A673 (cell line): ENCODE results near the gene NUDT8.
A peak's percentile ranks its signal among the peaks of the same experiment; 100 is the strongest.

Experiments
- EZH2 ChIP-seq: fragments of 200-600 bp; sonication (generic); IDR thresholded peaks from 2 replicates; pipeline ENCODE4 v1.6.1; 2017; ENCODE audit warnings: borderline replicate concordance, low read depth, mild to moderate bottlenecking, mixed read lengths, antibody characterized with exemption, low read length; ENCODE audit not compliant: poor library complexity, severe bottlenecking
- TF ChIP-seq, protein P1 (sequence below): fragments of 300-800, 200-600 bp; sonication (generic); conservative IDR thresholded peaks from 2 replicates; pipeline ENCODE4 v1.5.1; 2017; ENCODE audit warnings: low read depth, mild to moderate bottlenecking, antibody characterized with exemption, low read length, moderate library complexity, mixed read lengths

DNA sequence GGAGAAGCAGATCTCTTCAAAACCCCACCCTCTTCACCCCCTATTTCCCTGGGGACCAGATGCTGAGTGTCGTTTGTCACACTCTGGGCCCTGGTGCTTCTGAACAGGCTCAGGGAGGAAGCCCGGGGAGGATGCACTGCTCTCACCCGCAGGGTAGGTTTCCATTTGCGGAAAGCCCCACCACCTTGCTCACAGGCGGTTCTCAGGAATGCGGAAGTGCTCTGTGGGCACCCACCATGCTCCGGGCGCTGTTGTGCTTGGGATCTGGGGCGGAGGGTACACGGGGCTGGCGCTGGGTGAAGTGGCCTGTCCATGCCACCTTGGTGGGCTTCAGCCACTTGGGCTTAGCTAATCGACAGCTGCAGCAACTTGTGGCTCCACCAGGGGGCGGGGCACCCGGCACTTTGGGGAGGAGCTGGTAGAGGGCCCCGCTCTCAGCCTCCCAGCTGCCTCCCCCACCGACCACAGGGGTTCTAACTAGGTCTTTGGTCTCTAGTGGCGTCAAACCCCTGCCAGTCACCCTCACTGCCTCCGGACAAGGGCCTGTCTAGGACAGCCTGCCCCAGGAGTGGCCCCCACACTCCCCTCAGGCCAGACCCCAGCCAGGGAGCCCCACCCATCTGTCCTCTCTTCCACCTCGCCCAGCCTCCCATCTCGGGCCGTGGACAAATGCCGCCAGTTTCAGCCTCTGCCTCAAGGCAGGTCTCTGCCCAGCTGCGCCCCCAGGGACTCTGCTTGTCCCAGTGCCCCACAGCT lies 15.6 kb downstream of the NUDT8 start:
- TF ChIP-seq, protein P1, sequence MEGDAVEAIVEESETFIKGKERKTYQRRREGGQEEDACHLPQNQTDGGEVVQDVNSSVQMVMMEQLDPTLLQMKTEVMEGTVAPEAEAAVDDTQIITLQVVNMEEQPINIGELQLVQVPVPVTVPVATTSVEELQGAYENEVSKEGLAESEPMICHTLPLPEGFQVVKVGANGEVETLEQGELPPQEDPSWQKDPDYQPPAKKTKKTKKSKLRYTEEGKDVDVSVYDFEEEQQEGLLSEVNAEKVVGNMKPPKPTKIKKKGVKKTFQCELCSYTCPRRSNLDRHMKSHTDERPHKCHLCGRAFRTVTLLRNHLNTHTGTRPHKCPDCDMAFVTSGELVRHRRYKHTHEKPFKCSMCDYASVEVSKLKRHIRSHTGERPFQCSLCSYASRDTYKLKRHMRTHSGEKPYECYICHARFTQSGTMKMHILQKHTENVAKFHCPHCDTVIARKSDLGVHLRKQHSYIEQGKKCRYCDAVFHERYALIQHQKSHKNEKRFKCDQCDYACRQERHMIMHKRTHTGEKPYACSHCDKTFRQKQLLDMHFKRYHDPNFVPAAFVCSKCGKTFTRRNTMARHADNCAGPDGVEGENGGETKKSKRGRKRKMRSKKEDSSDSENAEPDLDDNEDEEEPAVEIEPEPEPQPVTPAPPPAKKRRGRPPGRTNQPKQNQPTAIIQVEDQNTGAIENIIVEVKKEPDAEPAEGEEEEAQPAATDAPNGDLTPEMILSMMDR = peak; percentile 82
- no peak for TF ChIP-seq EZH2
